ENCODE measurements around the gene TEX19. TPM values are rescaled to one million over a fixed set of nuclear protein-coding genes. Genes with fewer than 3 reads are reported as not detected.
"Not testable (repeated sequence)": the region's sequence is repeated elsewhere in the genome, so short reads cannot be mapped to it uniquely, and the experiment has no call there.

TEX19 gene
- total RNA-seq, 2 donors from 2014 or later = 10.6 TPM; not detected in 1

- no peak overlapping the region for H3K27ac ChIP-seq
- no peaks in the 10 kb centered on the region for H3K27me3 ChIP-seq (replicated peaks; ENCODE audit: insufficient read depth)
- DNase-seq (ENCODE audit: low spot score) = no peak
- intact Hi-C loops (cut with DNase I) = no loop called here
- WGBS = 69% methylated on average over 28 of the region's 28 CpGs
- no peaks in the 10 kb centered on the region for H3K4me1 ChIP-seq (replicated peaks)
- no peak overlapping the region for H3K4me3 ChIP-seq
- TF ChIP-seq CTCF (IDR thresholded peaks at IDR 0.05) (no peak), POLR2AphosphoS5 (IDR thresholded peaks at IDR 0.05) (peak; percentile 23)
- H3K36me3 ChIP-seq = no peaks in the 10 kb centered on the region
- no peaks in the 10 kb centered on the region for H3K9me3 ChIP-seq
Observed at GRCh38 chr17:82346342-82347300, 12.4 kb upstream of the TEX19 start.

GRCh38 chr17:82347994-82348393 is 11.1 kb upstream of the TEX19 start:
- H3K27ac ChIP-seq; H3K27me3 ChIP-seq (replicated peaks; ENCODE audit: insufficient read depth); DNase-seq (ENCODE audit: low spot score); intact Hi-C loops (cut with DNase I); H3K4me1 ChIP-seq (replicated peaks); H3K4me3 ChIP-seq; H3K9me3 ChIP-seq; H3K36me3 ChIP-seq: not testable (repeated sequence)
- 86% methylated on average over 11 of the region's 11 CpGs for WGBS

GRCh38 chr17:82348434-82348833 is 10.6 kb upstream of the TEX19 start:
- intact Hi-C loops (cut with DNase I) = no loop called here
- H3K27ac ChIP-seq = no peak overlapping the region
- H3K36me3 ChIP-seq = no peaks in the 10 kb centered on the region
- H3K27me3 ChIP-seq (replicated peaks; ENCODE audit: insufficient read depth) = no peaks in the 10 kb centered on the region
- 74% methylated on average over 9 of the region's 9 CpGs for WGBS
- H3K4me1 ChIP-seq (replicated peaks) = no peaks in the 10 kb centered on the region
- TF ChIP-seq POLR2A (IDR thresholded peaks at IDR 0.05) (no peak), POLR2AphosphoS5 (IDR thresholded peaks at IDR 0.05) (no peak), CTCF (IDR thresholded peaks at IDR 0.05) (no peak)
- DNase-seq (ENCODE audit: low spot score) = no peak
- no peaks in the 10 kb centered on the region for H3K9me3 ChIP-seq
- H3K4me3 ChIP-seq = no peak overlapping the region

GRCh38 chr17:82348866-82349265 is 10.2 kb upstream of the TEX19 start:
- intact Hi-C loops (cut with DNase I) = no loop called here
- DNase-seq (ENCODE audit: low spot score) = no peak
- H3K4me3 ChIP-seq = no peak overlapping the region
- H3K27me3 ChIP-seq (replicated peaks; ENCODE audit: insufficient read depth) = no peaks in the 10 kb centered on the region
- no peaks in the 10 kb centered on the region for H3K4me1 ChIP-seq (replicated peaks)
- no peaks in the 10 kb centered on the region for H3K36me3 ChIP-seq
- H3K9me3 ChIP-seq = no peaks in the 10 kb centered on the region
- 66% methylated on average over 11 of the region's 11 CpGs for WGBS
- no peak for TF ChIP-seq POLR2AphosphoS5 (IDR thresholded peaks at IDR 0.05)
- TF ChIP-seq POLR2A (IDR thresholded peaks at IDR 0.05) = no peak
- TF ChIP-seq CTCF (IDR thresholded peaks at IDR 0.05) = no peak
- no peak overlapping the region for H3K27ac ChIP-seq

GRCh38 chr17:82349287-82349701 is 9.8 kb upstream of the TEX19 start:
- intact Hi-C loops (cut with DNase I) = no loop called here
- Histone ChIP-seq H3K9me3 (no peaks in the 10 kb centered on the region), H3K36me3 (no peaks in the 10 kb centered on the region), H3K4me3 (no peak overlapping the region), H3K27ac (no peak overlapping the region), H3K27me3 (replicated peaks; ENCODE audit: insufficient read depth) (no peaks in the 10 kb centered on the region), H3K4me1 (replicated peaks) (no peaks in the 10 kb centered on the region)
- no peak for TF ChIP-seq POLR2A (IDR thresholded peaks at IDR 0.05)
- no peak for TF ChIP-seq CTCF (IDR thresholded peaks at IDR 0.05)
- TF ChIP-seq POLR2AphosphoS5 (IDR thresholded peaks at IDR 0.05) = no peak
- DNase-seq (ENCODE audit: low spot score) = no peak
- 44% methylated on average over 11 of the region's 11 CpGs for WGBS

Data from prostate gland (tissue), 2 donors.